Measurements from ENCODE around the gene ITGB3BP.

DNA sequence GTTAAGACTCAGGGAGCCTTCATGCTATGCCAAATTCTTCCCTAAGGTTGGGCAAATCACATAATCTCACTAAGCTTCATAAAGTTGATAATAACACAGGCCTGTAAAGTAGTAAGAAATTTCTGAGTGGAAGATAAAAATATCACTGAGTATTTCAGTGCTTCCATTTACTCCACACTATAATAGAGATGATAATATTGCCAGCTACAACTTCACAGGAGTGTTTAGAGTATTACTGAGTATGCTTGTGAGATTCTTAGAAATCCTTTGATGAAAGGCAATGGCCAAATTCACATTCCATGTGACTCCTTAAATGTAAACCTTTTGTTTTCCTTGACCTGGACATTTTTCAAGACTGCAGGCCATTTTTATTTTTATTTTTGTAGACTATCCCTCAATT is 10.4 kb downstream of the ITGB3BP start:
- no peak for TF ChIP-seq RAD21 (IDR thresholded peaks at IDR 0.05; ENCODE audit: low read depth)
- TF ChIP-seq POLR2AphosphoS5 (IDR thresholded peaks at IDR 0.05; ENCODE audit: low read depth, low read length): no peak
- no peak for TF ChIP-seq CTCF (IDR thresholded peaks at IDR 0.05 in 2 of 3, conservative IDR thresholded peaks at IDR 0.05 in 1 of 3; ENCODE audit: borderline replicate concordance in 1 of 3, insufficient read depth in 1 of 3, low read depth in 2 of 3, low read length in 2 of 3)
- no peak for TF ChIP-seq YY1 (IDR thresholded peaks at IDR 0.05; ENCODE audit: extremely low read depth, insufficient replicate concordance, low read depth, low read length)
- no peak for TF ChIP-seq TCF7L2 (IDR thresholded peaks at IDR 0.05; ENCODE audit: borderline replicate concordance, extremely low read depth, insufficient read depth, insufficient read length)
- TF ChIP-seq, protein P1, sequence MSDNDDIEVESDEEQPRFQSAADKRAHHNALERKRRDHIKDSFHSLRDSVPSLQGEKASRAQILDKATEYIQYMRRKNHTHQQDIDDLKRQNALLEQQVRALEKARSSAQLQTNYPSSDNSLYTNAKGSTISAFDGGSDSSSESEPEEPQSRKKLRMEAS (IDR thresholded peaks at IDR 0.05): no peak

Data from HCT116 (cell line).